ENCODE data around the gene CTNNA2.

- TF ChIP-seq POLR2AphosphoS5 (IDR thresholded peaks at IDR 0.05; ENCODE audit: low read depth, low read length) = no peak
- no peak for TF ChIP-seq EP300 (IDR thresholded peaks at IDR 0.05; ENCODE audit: borderline replicate concordance in 1 of 2, low read depth in 1 of 2, low read length in 1 of 2)
- no peak for TF ChIP-seq MXI1 (IDR thresholded peaks at IDR 0.05; ENCODE audit: low read depth, low read length)
- no peak for TF ChIP-seq NRF1 (IDR thresholded peaks at IDR 0.05; ENCODE audit: low read depth, low read length)
- TF ChIP-seq USF2 (IDR thresholded peaks at IDR 0.05; ENCODE audit: borderline replicate concordance, low read depth, low read length) = no peak
- no peak for TF ChIP-seq CTCF (IDR thresholded peaks at IDR 0.05)
- TF ChIP-seq RFX5 (IDR thresholded peaks at IDR 0.05; ENCODE audit: low read length) = no peak
- TF ChIP-seq SMC3 (IDR thresholded peaks at IDR 0.05; ENCODE audit: low read depth, low read length) = no peak
- TF ChIP-seq FOXM1 (IDR thresholded peaks at IDR 0.05; ENCODE audit: low read depth) = no peak
- no peak for TF ChIP-seq YY1 (IDR thresholded peaks at IDR 0.05; ENCODE audit: low read depth)
- no peak for TF ChIP-seq RAD21 (IDR thresholded peaks at IDR 0.05; ENCODE audit: low read length)
- no peak for TF ChIP-seq REST (IDR thresholded peaks at IDR 0.05; ENCODE audit: low read depth, low read length)
Observed at GRCh38 chr2:79981316-79981715, 468.5 kb downstream of the CTNNA2 start.

Data from SK-N-SH (cell line).